K562 (cell line): ENCODE results near the gene LRRC27. TPM values are rescaled to one million over a fixed set of nuclear protein-coding genes. Genes with fewer than 3 reads are reported as not detected.

ENCODE experiments used
- ATF3 ChIP-seq, 2 experiments: fragments of 450-650 bp in 1 of 2; sonication (generic) in 1 of 2; formaldehyde crosslinking in 1 of 2; IDR thresholded peaks in 1 of 2; conservative IDR thresholded peaks in 1 of 2; 2 replicates each; pipeline versions ENCODE4 v1.6.1 to v1.8.1; 2016 to 2023; ENCODE audit warnings: mild to moderate bottlenecking in 2 of 2, moderate library complexity in 2 of 2, inconsistent platforms in 1 of 2, missing genetic modification reagents in 1 of 2
- polyA plus RNA-seq, 8 experiments: library from polyadenylated mRNA; depleted of rRNA in 4 of 8; stranded (reverse) in 5 of 8; unstranded in 3 of 8; fragments of >200 nt; fragmentation: Nextera tagmentation in 2 of 8; fragmentation: Illumina TruSeq in 1 of 8; extraction: Ambion mirVana in 2 of 8; extraction: Trizol in 1 of 8; gene quantifications; 2 replicates each; pipeline versions ENCODE4 v1.2.1 to v1.2.3, GENCODE V29; 2011 to 2014; ENCODE audit warnings: inconsistent platforms in 1 of 8, missing spikeins in 1 of 8
- total RNA-seq, 7 experiments: library from RNA; depleted of rRNA in 6 of 7; stranded (reverse); fragments of >200 nt in 6 of 7; fragmentation: Illumina TruSeq in 2 of 7; extraction: Trizol in 2 of 7; gene quantifications; 2 replicates each; pipeline versions ENCODE4 v1.2.1 to v1.2.3, GENCODE V29; 2011 to 2021; ENCODE audit warnings: low replicate concordance in 1 of 7
- TF ChIP-seq, protein P1 (sequence below): fragments of 450-650 bp; IDR thresholded peaks from 2 replicates; pipeline ENCODE4 v1.6.1; 2016; ENCODE audit warnings: mild to moderate bottlenecking, moderate library complexity

LRRC27 gene
- total and polyA plus RNA-seq, 9 of the 15 experiments (the other 6 are each of a cell fraction or from before 2014, with no cell fraction given), result 0.10 to 2.7 (median 1.4) TPM

GRCh38 chr10:132319853-132320653 lies 11.9 kb upstream of the LRRC27 start (continued):
- TF ChIP-seq, protein P1, sequence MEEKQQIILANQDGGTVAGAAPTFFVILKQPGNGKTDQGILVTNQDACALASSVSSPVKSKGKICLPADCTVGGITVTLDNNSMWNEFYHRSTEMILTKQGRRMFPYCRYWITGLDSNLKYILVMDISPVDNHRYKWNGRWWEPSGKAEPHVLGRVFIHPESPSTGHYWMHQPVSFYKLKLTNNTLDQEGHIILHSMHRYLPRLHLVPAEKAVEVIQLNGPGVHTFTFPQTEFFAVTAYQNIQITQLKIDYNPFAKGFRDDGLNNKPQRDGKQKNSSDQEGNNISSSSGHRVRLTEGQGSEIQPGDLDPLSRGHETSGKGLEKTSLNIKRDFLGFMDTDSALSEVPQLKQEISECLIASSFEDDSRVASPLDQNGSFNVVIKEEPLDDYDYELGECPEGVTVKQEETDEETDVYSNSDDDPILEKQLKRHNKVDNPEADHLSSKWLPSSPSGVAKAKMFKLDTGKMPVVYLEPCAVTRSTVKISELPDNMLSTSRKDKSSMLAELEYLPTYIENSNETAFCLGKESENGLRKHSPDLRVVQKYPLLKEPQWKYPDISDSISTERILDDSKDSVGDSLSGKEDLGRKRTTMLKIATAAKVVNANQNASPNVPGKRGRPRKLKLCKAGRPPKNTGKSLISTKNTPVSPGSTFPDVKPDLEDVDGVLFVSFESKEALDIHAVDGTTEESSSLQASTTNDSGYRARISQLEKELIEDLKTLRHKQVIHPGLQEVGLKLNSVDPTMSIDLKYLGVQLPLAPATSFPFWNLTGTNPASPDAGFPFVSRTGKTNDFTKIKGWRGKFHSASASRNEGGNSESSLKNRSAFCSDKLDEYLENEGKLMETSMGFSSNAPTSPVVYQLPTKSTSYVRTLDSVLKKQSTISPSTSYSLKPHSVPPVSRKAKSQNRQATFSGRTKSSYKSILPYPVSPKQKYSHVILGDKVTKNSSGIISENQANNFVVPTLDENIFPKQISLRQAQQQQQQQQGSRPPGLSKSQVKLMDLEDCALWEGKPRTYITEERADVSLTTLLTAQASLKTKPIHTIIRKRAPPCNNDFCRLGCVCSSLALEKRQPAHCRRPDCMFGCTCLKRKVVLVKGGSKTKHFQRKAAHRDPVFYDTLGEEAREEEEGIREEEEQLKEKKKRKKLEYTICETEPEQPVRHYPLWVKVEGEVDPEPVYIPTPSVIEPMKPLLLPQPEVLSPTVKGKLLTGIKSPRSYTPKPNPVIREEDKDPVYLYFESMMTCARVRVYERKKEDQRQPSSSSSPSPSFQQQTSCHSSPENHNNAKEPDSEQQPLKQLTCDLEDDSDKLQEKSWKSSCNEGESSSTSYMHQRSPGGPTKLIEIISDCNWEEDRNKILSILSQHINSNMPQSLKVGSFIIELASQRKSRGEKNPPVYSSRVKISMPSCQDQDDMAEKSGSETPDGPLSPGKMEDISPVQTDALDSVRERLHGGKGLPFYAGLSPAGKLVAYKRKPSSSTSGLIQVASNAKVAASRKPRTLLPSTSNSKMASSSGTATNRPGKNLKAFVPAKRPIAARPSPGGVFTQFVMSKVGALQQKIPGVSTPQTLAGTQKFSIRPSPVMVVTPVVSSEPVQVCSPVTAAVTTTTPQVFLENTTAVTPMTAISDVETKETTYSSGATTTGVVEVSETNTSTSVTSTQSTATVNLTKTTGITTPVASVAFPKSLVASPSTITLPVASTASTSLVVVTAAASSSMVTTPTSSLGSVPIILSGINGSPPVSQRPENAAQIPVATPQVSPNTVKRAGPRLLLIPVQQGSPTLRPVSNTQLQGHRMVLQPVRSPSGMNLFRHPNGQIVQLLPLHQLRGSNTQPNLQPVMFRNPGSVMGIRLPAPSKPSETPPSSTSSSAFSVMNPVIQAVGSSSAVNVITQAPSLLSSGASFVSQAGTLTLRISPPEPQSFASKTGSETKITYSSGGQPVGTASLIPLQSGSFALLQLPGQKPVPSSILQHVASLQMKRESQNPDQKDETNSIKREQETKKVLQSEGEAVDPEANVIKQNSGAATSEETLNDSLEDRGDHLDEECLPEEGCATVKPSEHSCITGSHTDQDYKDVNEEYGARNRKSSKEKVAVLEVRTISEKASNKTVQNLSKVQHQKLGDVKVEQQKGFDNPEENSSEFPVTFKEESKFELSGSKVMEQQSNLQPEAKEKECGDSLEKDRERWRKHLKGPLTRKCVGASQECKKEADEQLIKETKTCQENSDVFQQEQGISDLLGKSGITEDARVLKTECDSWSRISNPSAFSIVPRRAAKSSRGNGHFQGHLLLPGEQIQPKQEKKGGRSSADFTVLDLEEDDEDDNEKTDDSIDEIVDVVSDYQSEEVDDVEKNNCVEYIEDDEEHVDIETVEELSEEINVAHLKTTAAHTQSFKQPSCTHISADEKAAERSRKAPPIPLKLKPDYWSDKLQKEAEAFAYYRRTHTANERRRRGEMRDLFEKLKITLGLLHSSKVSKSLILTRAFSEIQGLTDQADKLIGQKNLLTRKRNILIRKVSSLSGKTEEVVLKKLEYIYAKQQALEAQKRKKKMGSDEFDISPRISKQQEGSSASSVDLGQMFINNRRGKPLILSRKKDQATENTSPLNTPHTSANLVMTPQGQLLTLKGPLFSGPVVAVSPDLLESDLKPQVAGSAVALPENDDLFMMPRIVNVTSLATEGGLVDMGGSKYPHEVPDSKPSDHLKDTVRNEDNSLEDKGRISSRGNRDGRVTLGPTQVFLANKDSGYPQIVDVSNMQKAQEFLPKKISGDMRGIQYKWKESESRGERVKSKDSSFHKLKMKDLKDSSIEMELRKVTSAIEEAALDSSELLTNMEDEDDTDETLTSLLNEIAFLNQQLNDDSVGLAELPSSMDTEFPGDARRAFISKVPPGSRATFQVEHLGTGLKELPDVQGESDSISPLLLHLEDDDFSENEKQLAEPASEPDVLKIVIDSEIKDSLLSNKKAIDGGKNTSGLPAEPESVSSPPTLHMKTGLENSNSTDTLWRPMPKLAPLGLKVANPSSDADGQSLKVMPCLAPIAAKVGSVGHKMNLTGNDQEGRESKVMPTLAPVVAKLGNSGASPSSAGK, result no peak
- TF ChIP-seq ATF3 (IDR thresholded peaks at IDR 0.05), result peak; percentile 89
- no peak for TF ChIP-seq ATF3 (CRISPR knock-in tag; conservative IDR thresholded peaks at IDR 0.05)
